OCI-LY7 (cell line): ENCODE data around the gene FAM20B. TPM values are rescaled to one million over a fixed set of nuclear protein-coding genes. Genes with fewer than 3 reads are reported as not detected.

Experiments
- total RNA-seq, 2 experiments: library from RNA; depleted of rRNA in 1 of 2; stranded (reverse); fragments of >200 nt in 1 of 2; shearing (Covaris generic) in 1 of 2; gene quantifications; 2 replicates each; pipeline ENCODE4 v1.2.3, GENCODE V29; 2014 to 2022

The FAM20B gene
- total RNA-seq, 2 experiments from 2014 or later, result 17.1 to 36.5 TPM

Other genes with a start within 250 kb of the FAM20B start
- gene ANGPTL1, start 154.8 kb upstream of the FAM20B start, total RNA-seq (2014; rRNA removed; shearing (Covaris generic)), result not detected in 2 replicates
- not detected in 2 replicates for gene ANGPTL1, start 154.8 kb upstream of the FAM20B start, total RNA-seq (2022)
- gene TOR3A, start 56.2 kb downstream of the FAM20B start, total RNA-seq (2014; rRNA removed; shearing (Covaris generic)), result 32.9 and 49.0 TPM in 2 replicates
- gene TOR3A, start 56.2 kb downstream of the FAM20B start, total RNA-seq (2022), result 66.7 and 67.4 TPM in 2 replicates
- gene ABL2, start 203.8 kb downstream of the FAM20B start, total RNA-seq (2014; rRNA removed; shearing (Covaris generic)), result 7.3 and 7.9 TPM in 2 replicates
- gene ABL2, start 203.8 kb downstream of the FAM20B start, total RNA-seq (2022), result 14.2 and 14.9 TPM in 2 replicates